Stimulated activated CD8-positive, alpha-beta memory T cell treated with anti-CD3 and anti-CD28 coated beads, Interleukin-4, amount 100 ng/mL, for 4 hours (primary cell): ENCODE results near the gene BRCA2.

ENCODE experiments used
- DNase-seq, 2 donors: peaks; one replicate each; pipeline ENCODE4 v3.0.0-alpha.2; 2020; ENCODE audit warnings: low read depth in 2 of 2, low spot score in 1 of 2

Gene BRCA2

GRCh38 chr13:32428581-32429432, 113.5 kb downstream of the BRCA2 start:
- DNase-seq = no peak

- no peak for DNase-seq
Measured at GRCh38 chr13:32429433-32429909, 114.2 kb downstream of the BRCA2 start.

- no peak for DNase-seq
Measured at GRCh38 chr13:32430018-32430747, 114.9 kb downstream of the BRCA2 start.

- DNase-seq = no peak
Measured at GRCh38 chr13:32431361-32431760, 116.1 kb downstream of the BRCA2 start.

GRCh38 chr13:32432856-32433255, 117.5 kb downstream of the BRCA2 start:
- no peak for DNase-seq

- DNase-seq = no peak
Measured at GRCh38 chr13:32438871-32439270, 123.6 kb downstream of the BRCA2 start.

- DNase-seq = no peak
Measured at GRCh38 chr13:32443111-32443510, 127.8 kb downstream of the BRCA2 start.

GRCh38 chr13:32445461-32445860, 130.2 kb downstream of the BRCA2 start:
- DNase-seq = no peak

- DNase-seq = no peak
Measured at GRCh38 chr13:32446220-32446619, 130.9 kb downstream of the BRCA2 start.

- no peak for DNase-seq
Measured at GRCh38 chr13:32446773-32447465, 131.6 kb downstream of the BRCA2 start.

GRCh38 chr13:32447894-32448623, 132.8 kb downstream of the BRCA2 start:
- DNase-seq = no peak

GRCh38 chr13:32448972-32449371, 133.7 kb downstream of the BRCA2 start:
- no peak for DNase-seq
